Left ventricle myocardium inferior (tissue), 1 donor: ENCODE results near the gene SMU1. TPM values are rescaled to one million over a fixed set of nuclear protein-coding genes. Genes with fewer than 3 reads are reported as not detected.

ENCODE experiments used
- DNase-seq: peaks from one replicate; pipeline ENCODE4 v3.0.0-alpha.2; 2020
- H3K27ac ChIP-seq: fragments of 200-600 bp; replicated peaks from 2 replicates; pipeline ENCODE4 v1.8.0; 2021
- H3K27me3 ChIP-seq: fragments of 200-600 bp; 2 replicates; pipeline ENCODE4 v1.8.0; 2021; ENCODE audit warnings: low read depth
- H3K36me3 ChIP-seq: fragments of 200-600 bp; 2 replicates; pipeline ENCODE4 v1.8.0; 2021
- H3K4me1 ChIP-seq: fragments of 200-600 bp; 2 replicates; pipeline ENCODE4 v1.8.0; 2021
- H3K4me3 ChIP-seq: fragments of 200-600 bp; 2 replicates; pipeline ENCODE4 v1.8.0; 2021; ENCODE audit warnings: mild to moderate bottlenecking, moderate library complexity
- H3K9me3 ChIP-seq: fragments of 200-600 bp; replicated peaks from 2 replicates; pipeline ENCODE4 v1.8.0; 2021
- intact Hi-C: fragments of 100-400 bp; cut with micrococcal nuclease; formaldehyde crosslinking; loops from one replicate; pipeline ENCODE4 v1.11.0; 2022
- long read RNA-seq: library from polyadenylated mRNA; unstranded; transcript quantifications from one replicate; pipeline ENCODE4 v2.0.0, GENCODE V29; 2021
- total RNA-seq: library from RNA; stranded (reverse); fragmentation: NEBNext Ultra II Directional; extraction: Animal tissue kit (Norgen Biotek cat#: 25700); gene quantifications from one replicate; pipeline ENCODE4 v1.2.1, GENCODE V29; 2021
- TF ChIP-seq, protein P1 (sequence below): fragments of 200-600 bp; IDR thresholded peaks from 2 replicates; pipeline ENCODE4 v1.8.0; 2021; ENCODE audit warnings: antibody characterized with exemption, mild to moderate bottlenecking, borderline replicate concordance
- donor health status: DM: no; HTN: yes; CAD: no; lungs with severe emphysema.

Gene SMU1
- 14.9 TPM for total RNA-seq
- long read RNA-seq, full-length matches to known transcripts = 55 of 63 reads
- long read RNA-seq, partial matches to known transcripts = 2 of 63 reads
- long read RNA-seq, other reads (novel, unspliced or antisense) = 6 of 63 reads

DNA sequence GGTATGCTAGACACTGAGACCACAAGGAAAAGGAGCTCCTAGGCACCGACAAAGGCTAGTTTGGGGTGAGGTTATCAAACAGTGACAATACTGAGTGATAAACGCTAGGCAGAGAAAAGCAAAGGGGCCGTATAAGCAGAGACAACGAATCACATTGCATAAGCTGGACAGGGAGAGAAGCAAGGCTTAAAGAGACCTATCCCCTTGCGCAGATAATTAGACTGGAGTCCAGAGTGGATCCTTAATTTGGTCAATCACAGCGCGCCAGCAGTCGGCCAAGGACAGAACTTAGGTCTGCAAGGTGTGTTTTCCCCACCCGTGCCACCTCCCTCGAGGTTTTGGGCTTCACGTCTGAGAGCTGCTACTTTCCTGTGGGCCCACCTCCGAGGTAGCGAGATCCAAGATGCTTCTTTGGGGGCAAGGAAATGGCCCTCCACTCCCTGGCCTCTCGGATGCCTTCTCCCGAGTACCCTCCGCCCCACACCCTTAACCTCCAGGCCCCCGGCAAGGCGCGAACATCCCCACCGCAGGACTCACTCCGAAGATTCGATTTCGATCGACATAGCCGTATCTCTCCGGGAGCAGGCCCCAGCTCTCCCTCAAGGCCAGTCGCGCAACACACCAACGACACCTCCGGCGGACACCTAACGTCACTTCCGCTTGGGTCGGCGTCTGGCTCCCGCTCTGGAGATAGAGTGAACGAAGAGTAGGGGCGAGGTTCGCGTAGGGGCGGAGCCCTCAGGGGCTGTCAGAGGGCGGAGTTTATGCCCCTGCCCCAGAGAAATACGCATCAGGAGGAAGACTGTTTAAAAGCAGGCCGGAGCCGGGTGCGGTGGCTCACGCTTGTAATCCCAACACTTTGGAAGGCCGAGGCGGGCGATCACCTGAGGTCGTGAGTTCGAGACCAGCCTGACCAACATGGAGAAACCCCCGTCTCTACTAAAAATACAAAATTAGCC, at the start of gene SMU1:
SMU1 (minus strand) TSS at position 629 of the 959 bp plus-strand sequence; CDS start at position 563, 66 bp downstream.
- peaks cover 24% of the 10 kb centered on the region for H3K36me3 ChIP-seq
- TF ChIP-seq, protein P1, sequence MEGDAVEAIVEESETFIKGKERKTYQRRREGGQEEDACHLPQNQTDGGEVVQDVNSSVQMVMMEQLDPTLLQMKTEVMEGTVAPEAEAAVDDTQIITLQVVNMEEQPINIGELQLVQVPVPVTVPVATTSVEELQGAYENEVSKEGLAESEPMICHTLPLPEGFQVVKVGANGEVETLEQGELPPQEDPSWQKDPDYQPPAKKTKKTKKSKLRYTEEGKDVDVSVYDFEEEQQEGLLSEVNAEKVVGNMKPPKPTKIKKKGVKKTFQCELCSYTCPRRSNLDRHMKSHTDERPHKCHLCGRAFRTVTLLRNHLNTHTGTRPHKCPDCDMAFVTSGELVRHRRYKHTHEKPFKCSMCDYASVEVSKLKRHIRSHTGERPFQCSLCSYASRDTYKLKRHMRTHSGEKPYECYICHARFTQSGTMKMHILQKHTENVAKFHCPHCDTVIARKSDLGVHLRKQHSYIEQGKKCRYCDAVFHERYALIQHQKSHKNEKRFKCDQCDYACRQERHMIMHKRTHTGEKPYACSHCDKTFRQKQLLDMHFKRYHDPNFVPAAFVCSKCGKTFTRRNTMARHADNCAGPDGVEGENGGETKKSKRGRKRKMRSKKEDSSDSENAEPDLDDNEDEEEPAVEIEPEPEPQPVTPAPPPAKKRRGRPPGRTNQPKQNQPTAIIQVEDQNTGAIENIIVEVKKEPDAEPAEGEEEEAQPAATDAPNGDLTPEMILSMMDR = no peak
- H3K27me3 ChIP-seq = no peaks in the 10 kb centered on the region
- peaks cover 40% of the 10 kb centered on the region for H3K4me1 ChIP-seq
- intact Hi-C loops = no loop called here
- peak within 1 kb of the TSS; percentile 91 for H3K27ac ChIP-seq
- DNase-seq = peak; percentile 97
- H3K4me3 ChIP-seq = peak within 1 kb of the TSS; percentile 78
- H3K9me3 ChIP-seq = no peaks in the 10 kb centered on the region

DNA sequence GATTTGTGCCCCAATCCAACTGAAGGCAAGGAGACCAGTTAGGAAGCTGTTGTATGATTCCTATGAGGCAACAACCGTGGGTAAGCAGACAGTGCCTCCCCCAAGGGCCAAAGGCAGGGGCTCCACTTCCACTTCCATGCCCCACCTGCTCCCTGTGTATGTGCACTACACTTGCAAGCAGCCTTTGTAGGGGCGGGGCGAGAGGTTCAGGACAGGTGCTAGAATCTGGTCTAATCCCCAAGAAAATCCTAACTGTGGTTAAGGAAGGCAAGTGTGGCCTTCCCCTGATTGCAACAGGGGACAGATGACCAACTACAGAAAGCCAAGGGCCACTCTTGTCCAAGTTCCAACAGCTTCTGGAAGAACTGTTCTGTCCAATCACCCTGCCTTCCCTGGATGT, 49.0 kb upstream of the SMU1 start:
- Histone ChIP-seq H3K27me3 (no peaks in the 10 kb centered on the region), H3K27ac (peak overlapping the region; percentile 33), H3K4me1 (peaks cover 65% of the 10 kb centered on the region), H3K9me3 (no peaks in the 10 kb centered on the region), H3K36me3 (peaks cover 55% of the 10 kb centered on the region), H3K4me3 (no peak overlapping the region)
- TF ChIP-seq, protein P1 = no peak
- intact Hi-C loops = no loop called here
- no peak for DNase-seq

DNA sequence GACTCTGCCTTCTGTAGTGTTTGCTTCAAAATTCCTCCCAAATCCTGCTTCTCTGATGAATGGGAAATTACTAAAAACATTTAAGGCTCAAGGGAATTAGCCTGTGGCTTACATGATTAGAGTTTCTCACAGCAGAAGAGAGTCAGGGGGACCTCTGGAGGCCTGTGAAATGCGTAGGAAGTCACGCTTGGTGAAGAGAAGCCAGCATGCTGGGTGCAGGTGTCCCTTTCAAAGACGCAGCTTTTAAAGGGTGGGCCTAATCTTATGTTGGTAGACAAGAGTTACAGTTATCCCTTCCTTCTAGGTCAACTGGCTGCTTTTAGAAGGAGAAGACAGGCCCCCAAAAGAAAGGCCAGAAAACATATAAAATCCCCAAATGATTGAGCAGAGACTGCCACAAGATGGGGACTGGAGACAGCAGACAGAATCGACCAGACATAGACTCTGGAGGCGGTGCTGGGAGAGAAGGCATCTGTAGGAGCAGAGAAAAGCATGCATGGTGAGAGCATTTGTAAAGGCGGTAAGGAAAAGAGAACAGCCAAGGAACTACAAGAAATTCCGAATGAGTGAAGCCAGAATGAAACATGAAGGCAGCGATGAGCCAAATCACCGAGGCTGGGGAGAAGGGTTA, 48.4 kb upstream of the SMU1 start:
- TF ChIP-seq, protein P1 = no peak
- no peaks in the 10 kb centered on the region for H3K27me3 ChIP-seq
- H3K4me1 ChIP-seq = peaks cover 65% of the 10 kb centered on the region
- no peak for DNase-seq
- intact Hi-C loops = no loop called here
- H3K27ac ChIP-seq = peak overlapping the region; percentile 33
- H3K9me3 ChIP-seq = no peaks in the 10 kb centered on the region
- no peak overlapping the region for H3K4me3 ChIP-seq
- H3K36me3 ChIP-seq = peaks cover 55% of the 10 kb centered on the region

DNA sequence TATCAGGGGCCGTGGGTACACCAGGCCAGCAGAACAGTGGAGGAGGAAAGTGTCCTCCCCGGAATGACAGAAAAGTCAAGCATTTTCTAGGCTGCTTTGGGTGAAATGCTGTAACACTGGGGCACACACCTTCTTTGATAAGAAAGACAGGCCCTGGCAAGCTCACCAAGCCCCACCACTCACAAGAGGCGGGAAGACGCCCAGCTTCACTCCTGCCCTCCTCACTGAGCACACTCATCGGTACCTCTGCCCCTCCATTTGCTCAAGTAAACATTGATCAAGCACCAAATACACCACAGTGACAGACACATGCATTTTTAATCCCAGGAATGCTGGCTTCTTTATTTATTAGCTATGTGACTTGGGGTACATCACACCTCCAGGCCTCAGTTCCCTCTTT, 47.6 kb upstream of the SMU1 start:
- Histone ChIP-seq H3K4me3 (no peak overlapping the region), H3K27me3 (no peaks in the 10 kb centered on the region), H3K4me1 (peaks cover 64% of the 10 kb centered on the region), H3K36me3 (peaks cover 58% of the 10 kb centered on the region), H3K27ac (peak overlapping the region; percentile 33), H3K9me3 (no peaks in the 10 kb centered on the region)
- TF ChIP-seq, protein P1 = no peak
- intact Hi-C loops = no loop called here
- no peak for DNase-seq

DNA sequence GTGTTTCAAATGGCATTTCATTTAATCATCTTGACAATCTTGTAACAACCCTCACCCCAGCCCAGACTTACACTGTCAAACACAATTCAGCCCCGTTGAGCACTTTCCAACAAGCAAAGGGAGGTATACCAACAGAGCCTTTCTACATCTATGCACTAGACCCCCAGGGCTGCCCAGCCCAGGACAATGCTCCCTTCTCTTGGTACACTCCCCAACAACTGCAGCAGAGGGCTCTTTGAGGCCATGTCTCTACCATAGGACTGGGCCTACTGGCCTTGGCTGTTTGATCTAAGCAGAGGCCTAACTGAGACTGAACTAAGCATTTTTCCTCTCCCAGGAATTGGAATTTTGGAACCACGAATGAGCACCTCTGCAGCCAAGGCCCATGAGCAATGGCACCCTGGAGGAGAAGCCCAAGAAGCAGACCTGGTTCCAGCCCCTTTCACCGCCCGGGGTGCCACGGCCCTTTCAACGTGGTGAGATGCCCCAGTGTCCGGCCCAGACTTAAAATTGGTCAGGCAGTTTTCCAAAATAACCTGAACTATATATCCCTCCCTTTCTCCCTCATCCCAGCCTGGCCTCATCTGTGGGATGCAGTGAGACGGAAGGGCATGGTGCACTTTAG, 47.0 kb upstream of the SMU1 start:
- H3K36me3 ChIP-seq = peaks cover 59% of the 10 kb centered on the region
- TF ChIP-seq, protein P1 = no peak
- H3K4me1 ChIP-seq = peaks cover 63% of the 10 kb centered on the region
- H3K27me3 ChIP-seq = no peaks in the 10 kb centered on the region
- H3K27ac ChIP-seq = no peak overlapping the region
- H3K4me3 ChIP-seq = no peak overlapping the region
- DNase-seq = no peak
- intact Hi-C loops = no loop called here
- no peaks in the 10 kb centered on the region for H3K9me3 ChIP-seq
